Large intestine (tissue), 3 donors: ENCODE results near the gene KLF7. TPM values are rescaled to one million over a fixed set of nuclear protein-coding genes. Genes with fewer than 3 reads are reported as not detected.

ENCODE experiments used
- DNase-seq, 2 donors: peaks; one replicate each; pipeline versions ENCODE4 v3.0.0 to v3.0.0-alpha.2; 2013
- H3K27ac ChIP-seq: one replicate; pipeline ENCODE4 v1.5.1; 2013; ENCODE audit warnings: low read length
- H3K27me3 ChIP-seq: 2 replicates; pipeline ENCODE4 v1.6.1; 2013; ENCODE audit warnings: low read length; ENCODE audit not compliant: control insufficient read depth, insufficient read depth
- H3K36me3 ChIP-seq: 2 replicates; pipeline ENCODE4 v1.6.1; 2013; ENCODE audit warnings: low read length; ENCODE audit not compliant: control insufficient read depth, insufficient read depth
- H3K4me1 ChIP-seq: one replicate; pipeline ENCODE4 v1.6.1; 2013; ENCODE audit warnings: low read length; ENCODE audit not compliant: control insufficient read depth, insufficient read depth
- H3K4me3 ChIP-seq: one replicate; pipeline ENCODE4 v1.5.1; 2013; ENCODE audit warnings: low read length
- H3K9me3 ChIP-seq: one replicate; pipeline ENCODE4 v1.6.1; 2013; ENCODE audit warnings: mild to moderate bottlenecking, low read depth, low read length, moderate library complexity; ENCODE audit not compliant: control insufficient read depth
- WGBS: methylation state at CpG from one replicate; pipeline ENCODE4 v1.1.5; 2013; ENCODE audit warnings: low lambda C conversion rate; ENCODE audit not compliant: insufficient coverage; 5-methylcytosine and 5-hydroxymethylcytosine counted together
- polyA plus RNA-seq: library from polyadenylated mRNA; unstranded; fragments of 120-200 nt; gene quantifications from one replicate; pipeline ENCODE4 v1.2.1, GENCODE V29; 2013

Gene KLF7
- polyA plus RNA-seq, 1 donor, result 11.4 TPM

DNA sequence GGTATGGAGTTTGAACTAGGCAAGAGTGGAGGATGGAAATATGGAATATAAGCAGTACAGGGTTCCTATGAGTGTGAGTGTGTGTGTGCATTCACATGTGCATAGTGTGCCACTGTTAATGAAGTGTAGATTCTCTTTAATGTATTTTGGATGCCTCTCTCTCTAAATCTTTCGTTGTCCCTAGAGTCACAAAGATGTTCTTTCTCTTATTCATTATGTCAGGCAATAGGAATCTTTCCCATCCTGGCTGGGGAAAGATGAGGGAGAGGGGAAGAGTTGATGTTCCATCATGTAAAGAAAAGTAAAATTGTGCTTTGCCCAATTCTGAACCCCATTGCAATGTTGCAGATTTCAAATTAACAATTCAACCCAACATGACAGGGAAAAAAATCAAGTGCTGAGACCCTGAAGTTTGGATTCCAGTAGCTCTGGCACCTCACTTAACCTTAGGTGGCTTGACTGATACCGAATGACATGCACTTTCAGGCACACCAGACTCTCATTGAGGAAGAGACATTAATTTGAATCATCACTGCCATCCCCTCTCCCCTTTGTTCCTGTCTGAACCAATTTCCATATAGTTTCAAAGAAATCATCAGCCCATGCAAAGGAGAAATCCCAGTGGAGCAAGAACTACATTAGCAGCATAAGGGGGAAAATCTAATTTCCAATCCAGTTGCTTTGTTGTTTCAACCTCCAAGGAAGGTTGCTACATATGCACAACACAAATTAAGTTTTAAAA, 28.0 kb downstream of the KLF7 start:
- Histone ChIP-seq H3K27me3 (no peaks in the 10 kb centered on the region), H3K4me3 (no peak overlapping the region), H3K4me1 (peaks cover 8% of the 10 kb centered on the region), H3K36me3 (no peaks in the 10 kb centered on the region), H3K27ac (no peak overlapping the region), H3K9me3 (no peaks in the 10 kb centered on the region)
- no CpG with 5 or more reads among the region's 2 CpGs for WGBS
- no peak for DNase-seq

DNA sequence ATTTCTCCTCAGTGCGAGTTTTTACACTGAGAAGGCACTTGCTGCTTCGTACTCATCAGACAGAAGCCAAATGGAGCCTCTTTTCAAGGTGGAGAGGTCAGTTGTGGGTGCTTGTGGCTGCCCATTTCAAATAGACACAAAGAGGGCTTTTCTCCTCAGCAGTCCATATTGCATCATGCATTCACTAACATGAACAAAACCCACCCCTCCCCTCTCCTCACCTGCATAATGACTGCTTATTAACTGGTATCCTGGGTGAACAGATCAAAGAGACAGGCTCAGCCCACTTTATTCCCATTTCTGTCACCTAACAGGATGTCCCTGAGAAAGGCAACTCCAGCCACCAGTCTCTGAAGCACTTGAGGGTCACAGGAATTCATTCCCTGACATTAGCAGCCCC, 28.9 kb downstream of the KLF7 start:
- H3K36me3 ChIP-seq, result no peaks in the 10 kb centered on the region
- DNase-seq, result no peak
- no peak overlapping the region for H3K27ac ChIP-seq
- no CpG with 5 or more reads among the region's 2 CpGs for WGBS
- no peak overlapping the region for H3K4me3 ChIP-seq
- peaks cover 8% of the 10 kb centered on the region for H3K4me1 ChIP-seq
- H3K9me3 ChIP-seq, result no peaks in the 10 kb centered on the region
- no peaks in the 10 kb centered on the region for H3K27me3 ChIP-seq

DNA sequence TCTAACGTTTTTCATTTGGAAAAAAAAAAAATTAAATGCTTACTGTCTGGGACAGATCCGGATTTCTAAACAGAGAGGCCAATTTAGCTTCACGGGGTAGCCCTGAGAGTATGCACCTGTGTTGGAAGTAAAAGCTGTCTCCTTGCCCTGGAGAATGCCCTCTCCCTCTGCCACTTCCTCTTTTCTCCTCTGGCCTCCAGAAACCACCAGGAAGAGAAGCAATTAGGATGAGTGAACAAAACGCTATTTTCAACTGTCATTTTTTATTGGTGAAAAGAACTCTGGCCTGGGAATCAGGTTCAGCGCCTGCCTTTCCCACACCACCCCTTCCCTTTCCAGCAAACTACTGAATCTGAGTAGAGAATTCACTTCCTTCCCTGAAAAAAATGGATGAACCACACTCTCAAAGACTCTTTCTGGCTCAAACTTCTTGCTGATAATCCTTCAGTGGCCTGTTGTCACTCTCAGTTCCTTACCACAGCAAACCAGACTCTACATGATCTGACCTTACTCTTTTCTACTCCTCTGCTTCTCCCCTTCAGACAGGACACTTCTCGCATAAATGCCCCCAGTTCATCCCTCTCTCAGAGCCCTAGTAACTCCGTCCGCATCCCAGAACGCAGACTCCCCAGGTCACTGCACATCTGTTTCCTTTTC, 29.8 kb downstream of the KLF7 start:
- DNase-seq, result no peak
- H3K9me3 ChIP-seq, result no peaks in the 10 kb centered on the region
- no peak overlapping the region for H3K27ac ChIP-seq
- H3K36me3 ChIP-seq, result no peaks in the 10 kb centered on the region
- WGBS, result 72% methylated on average over 5 of the region's 9 CpGs
- H3K4me3 ChIP-seq, result no peak overlapping the region
- peaks cover 8% of the 10 kb centered on the region for H3K4me1 ChIP-seq
- no peaks in the 10 kb centered on the region for H3K27me3 ChIP-seq

- H3K27me3 ChIP-seq, result no peaks in the 10 kb centered on the region
- H3K4me3 ChIP-seq, result no peak overlapping the region
- H3K4me1 ChIP-seq, result peaks cover 8% of the 10 kb centered on the region
- no peaks in the 10 kb centered on the region for H3K9me3 ChIP-seq
- DNase-seq, result no peak
- H3K27ac ChIP-seq, result no peak overlapping the region
- no CpG with 5 or more reads among the region's 1 CpG for WGBS
- H3K36me3 ChIP-seq, result no peaks in the 10 kb centered on the region
Observed at GRCh38 chr2:207135340-207135739, 30.4 kb downstream of the KLF7 start.

GRCh38 chr2:207133820-207134519, 31.8 kb downstream of the KLF7 start:
- no peaks in the 10 kb centered on the region for H3K27me3 ChIP-seq
- H3K36me3 ChIP-seq, result no peaks in the 10 kb centered on the region
- H3K27ac ChIP-seq, result no peak overlapping the region
- WGBS, result no CpG with 5 or more reads among the region's 13 CpGs
- H3K9me3 ChIP-seq, result no peaks in the 10 kb centered on the region
- DNase-seq, result peak in 1 of 2 donors; percentile 20
- H3K4me3 ChIP-seq, result no peak overlapping the region
- peaks cover 8% of the 10 kb centered on the region for H3K4me1 ChIP-seq

DNA sequence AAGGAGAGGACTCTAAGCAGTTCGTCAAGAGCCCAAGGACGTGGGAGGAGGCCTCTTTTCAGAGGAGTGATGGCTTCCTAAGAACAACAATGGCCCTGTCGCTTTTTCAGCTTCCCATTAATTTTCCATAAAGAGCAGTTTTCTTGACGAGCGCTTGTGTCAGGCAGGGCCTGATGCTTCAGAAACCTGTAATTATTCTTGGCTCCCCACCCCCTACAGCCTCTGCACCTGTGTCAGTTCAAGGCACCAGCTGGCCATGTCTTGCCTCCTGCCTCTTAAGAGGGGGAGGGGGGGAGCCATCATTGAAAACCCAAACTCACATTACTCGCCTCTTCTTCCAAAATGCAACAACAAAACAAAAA, 32.3 kb downstream of the KLF7 start:
- peaks cover 8% of the 10 kb centered on the region for H3K4me1 ChIP-seq
- no peaks in the 10 kb centered on the region for H3K36me3 ChIP-seq
- H3K9me3 ChIP-seq, result no peaks in the 10 kb centered on the region
- 82% methylated on average over 2 of the region's 6 CpGs for whole genome bisulfite sequencing
- H3K27me3 ChIP-seq, result no peaks in the 10 kb centered on the region
- no peak overlapping the region for H3K4me3 ChIP-seq
- H3K27ac ChIP-seq, result no peak overlapping the region
- DNase-seq, result no peak

- H3K4me1 ChIP-seq, result peaks cover 8% of the 10 kb centered on the region
- no peak overlapping the region for H3K27ac ChIP-seq
- H3K9me3 ChIP-seq, result no peaks in the 10 kb centered on the region
- H3K4me3 ChIP-seq, result no peak overlapping the region
- no peaks in the 10 kb centered on the region for H3K27me3 ChIP-seq
- H3K36me3 ChIP-seq, result no peaks in the 10 kb centered on the region
- DNase-seq, result no peak
Observed at GRCh38 chr2:207132019-207132418, 33.7 kb downstream of the KLF7 start.

DNA sequence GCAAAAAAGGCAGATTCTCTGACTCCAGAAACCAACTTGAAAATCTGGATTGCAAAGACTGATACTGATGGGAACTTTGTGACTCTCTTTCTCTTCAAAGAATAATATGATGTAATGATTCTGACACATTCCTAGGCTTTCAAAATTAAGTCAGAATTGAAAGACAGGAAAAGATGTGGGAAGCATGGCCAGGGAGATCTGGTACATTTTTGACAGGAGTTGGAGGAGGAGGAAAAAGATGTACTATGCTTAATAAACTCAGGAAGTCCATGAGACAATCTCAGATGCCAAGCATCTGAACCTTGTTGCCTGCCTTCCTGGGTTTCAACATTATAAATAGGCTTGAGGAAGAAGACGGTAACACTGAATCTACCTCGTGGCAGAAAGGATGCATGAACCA, 34.2 kb downstream of the KLF7 start:
- peaks cover 8% of the 10 kb centered on the region for H3K4me1 ChIP-seq
- no CpG with 5 or more reads among the region's 2 CpGs for WGBS
- no peak overlapping the region for H3K27ac ChIP-seq

DNA sequence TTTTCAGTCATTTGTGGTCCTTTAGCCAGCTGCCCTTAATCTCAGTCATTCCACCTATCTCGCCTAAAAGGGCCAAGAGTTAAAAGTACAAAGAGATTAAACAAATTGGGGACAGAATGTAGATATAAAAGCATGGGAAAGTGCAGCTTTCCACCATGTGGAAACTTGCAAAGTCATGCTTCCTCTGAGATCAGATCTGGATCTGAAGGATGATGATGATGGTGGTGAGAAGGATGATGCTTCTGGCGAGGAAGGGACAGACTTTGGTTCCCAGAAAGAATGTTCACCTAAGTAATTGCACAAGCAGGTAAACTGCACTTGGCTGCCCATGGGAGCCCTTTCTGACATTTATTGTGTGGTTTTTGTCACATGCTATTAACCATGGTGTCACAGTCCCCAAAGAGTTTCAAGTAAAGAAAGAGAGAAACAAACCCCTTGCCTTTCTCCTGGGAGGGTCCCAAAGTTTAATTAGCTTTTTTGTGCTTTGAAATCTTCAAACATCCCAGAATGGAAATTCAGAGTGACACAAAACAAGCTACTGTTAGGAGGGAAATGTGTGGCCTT, 34.7 kb downstream of the KLF7 start:
- Histone ChIP-seq H3K36me3 (no peaks in the 10 kb centered on the region), H3K4me3 (no peak overlapping the region), H3K27me3 (no peaks in the 10 kb centered on the region), H3K4me1 (peaks cover 8% of the 10 kb centered on the region), H3K27ac (no peak overlapping the region), H3K9me3 (no peaks in the 10 kb centered on the region)
- DNase-seq, result no peak
- 86% methylated on average over 1 of the region's 2 CpGs for WGBS

More for the DNA sequence above, 34.2 kb downstream of the KLF7 start:
- Histone ChIP-seq H3K4me3 (no peak overlapping the region), H3K27me3 (no peaks in the 10 kb centered on the region), H3K9me3 (no peaks in the 10 kb centered on the region), H3K36me3 (no peaks in the 10 kb centered on the region)
- DNase-seq, result no peak

GRCh38 chr2:207129821-207130220, 35.9 kb downstream of the KLF7 start:
- Histone ChIP-seq H3K27ac (no peak overlapping the region), H3K9me3 (no peaks in the 10 kb centered on the region), H3K4me3 (no peak overlapping the region), H3K27me3 (no peaks in the 10 kb centered on the region), H3K4me1 (peaks cover 8% of the 10 kb centered on the region), H3K36me3 (no peaks in the 10 kb centered on the region)
- 93% methylated on average over 3 of the region's 4 CpGs for WGBS
- no peak for DNase-seq
